H1 (cell line): Measurements from ENCODE around the gene NR2F2. TPM values are rescaled to one million over a fixed set of nuclear protein-coding genes. Genes with fewer than 3 reads are reported as not detected.

Experiments used
- polyA plus RNA-seq, 7 experiments: library from polyadenylated mRNA; depleted of rRNA in 3 of 7; stranded (reverse) in 5 of 7; unstranded in 2 of 7; fragments of >200 nt in 5 of 7; fragments of 200-250 nt in 2 of 7; gene quantifications; 1 replicate in 5 of 7; 2 replicates in 1 of 7; 4 replicates in 1 of 7; pipeline versions ENCODE4 v1.2.1 to v1.2.3, GENCODE V29; 2011 to 2013; ENCODE audit warnings: missing spikeins in 2 of 7, mixed read lengths in 2 of 7
- total RNA-seq: library from RNA; stranded (reverse); fragmentation: NEBNext Ultra II Directional; extraction: Animal tissue kit (Norgen Biotek cat#: 25700); gene quantifications from 2 replicates; pipeline ENCODE4 v1.2.1, GENCODE V29; 2021
- TF ChIP-seq, protein P1 (sequence below): fragments of 300-600 bp; sonication (generic); IDR thresholded peaks from 2 replicates; pipeline ENCODE4 v1.7.1; 2012; ENCODE audit warnings: low read length, moderate library complexity, mild to moderate bottlenecking, inconsistent platforms; ENCODE audit not compliant: insufficient replicate concordance

NR2F2 gene
- total and polyA plus RNA-seq, 2 of the 8 experiments (the other 6 are each of a cell fraction or from before 2014, with no cell fraction given), result 0.03 TPM; not detected in 1

DNA sequence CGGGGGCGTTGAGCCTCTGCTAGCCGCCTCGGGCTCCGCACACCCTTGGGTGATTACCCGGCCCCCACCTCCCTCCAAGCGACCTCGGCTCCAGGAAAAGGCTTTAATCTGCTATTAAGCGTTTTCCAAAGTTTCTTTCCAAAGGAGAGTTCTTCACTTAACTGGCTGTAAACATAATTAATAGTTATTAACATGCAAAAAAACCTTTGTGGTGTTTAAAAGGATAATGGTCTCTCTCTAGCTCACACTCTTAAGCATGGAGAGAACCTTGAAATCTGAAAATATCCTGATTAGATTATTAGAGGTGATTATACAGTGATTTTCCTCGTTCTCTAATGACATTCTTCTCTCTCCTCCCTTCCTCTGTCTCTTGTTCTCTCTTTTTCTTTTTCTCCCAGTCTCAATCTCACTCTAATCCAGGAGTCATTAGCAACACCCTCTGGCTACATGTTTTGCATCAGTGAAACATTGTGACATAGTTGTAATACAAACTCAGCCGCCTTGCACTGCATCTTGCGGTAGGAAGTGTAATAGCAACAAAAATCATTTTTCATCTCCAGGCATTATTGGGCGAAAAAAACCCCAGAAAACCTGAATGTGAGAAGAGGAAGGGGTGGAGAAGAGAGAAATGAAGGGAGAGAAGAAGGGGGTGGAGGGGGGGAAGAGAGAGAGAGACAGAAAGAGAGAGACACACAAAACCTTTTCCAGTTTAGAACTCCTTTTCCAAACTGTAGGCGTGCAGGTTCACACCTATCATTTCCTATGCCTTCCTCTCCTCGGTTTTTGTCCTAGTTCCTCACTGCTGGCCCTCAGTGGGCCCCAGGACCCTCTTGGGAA lies 24.4 kb downstream of the NR2F2 start (continued):
- TF ChIP-seq, protein P1, sequence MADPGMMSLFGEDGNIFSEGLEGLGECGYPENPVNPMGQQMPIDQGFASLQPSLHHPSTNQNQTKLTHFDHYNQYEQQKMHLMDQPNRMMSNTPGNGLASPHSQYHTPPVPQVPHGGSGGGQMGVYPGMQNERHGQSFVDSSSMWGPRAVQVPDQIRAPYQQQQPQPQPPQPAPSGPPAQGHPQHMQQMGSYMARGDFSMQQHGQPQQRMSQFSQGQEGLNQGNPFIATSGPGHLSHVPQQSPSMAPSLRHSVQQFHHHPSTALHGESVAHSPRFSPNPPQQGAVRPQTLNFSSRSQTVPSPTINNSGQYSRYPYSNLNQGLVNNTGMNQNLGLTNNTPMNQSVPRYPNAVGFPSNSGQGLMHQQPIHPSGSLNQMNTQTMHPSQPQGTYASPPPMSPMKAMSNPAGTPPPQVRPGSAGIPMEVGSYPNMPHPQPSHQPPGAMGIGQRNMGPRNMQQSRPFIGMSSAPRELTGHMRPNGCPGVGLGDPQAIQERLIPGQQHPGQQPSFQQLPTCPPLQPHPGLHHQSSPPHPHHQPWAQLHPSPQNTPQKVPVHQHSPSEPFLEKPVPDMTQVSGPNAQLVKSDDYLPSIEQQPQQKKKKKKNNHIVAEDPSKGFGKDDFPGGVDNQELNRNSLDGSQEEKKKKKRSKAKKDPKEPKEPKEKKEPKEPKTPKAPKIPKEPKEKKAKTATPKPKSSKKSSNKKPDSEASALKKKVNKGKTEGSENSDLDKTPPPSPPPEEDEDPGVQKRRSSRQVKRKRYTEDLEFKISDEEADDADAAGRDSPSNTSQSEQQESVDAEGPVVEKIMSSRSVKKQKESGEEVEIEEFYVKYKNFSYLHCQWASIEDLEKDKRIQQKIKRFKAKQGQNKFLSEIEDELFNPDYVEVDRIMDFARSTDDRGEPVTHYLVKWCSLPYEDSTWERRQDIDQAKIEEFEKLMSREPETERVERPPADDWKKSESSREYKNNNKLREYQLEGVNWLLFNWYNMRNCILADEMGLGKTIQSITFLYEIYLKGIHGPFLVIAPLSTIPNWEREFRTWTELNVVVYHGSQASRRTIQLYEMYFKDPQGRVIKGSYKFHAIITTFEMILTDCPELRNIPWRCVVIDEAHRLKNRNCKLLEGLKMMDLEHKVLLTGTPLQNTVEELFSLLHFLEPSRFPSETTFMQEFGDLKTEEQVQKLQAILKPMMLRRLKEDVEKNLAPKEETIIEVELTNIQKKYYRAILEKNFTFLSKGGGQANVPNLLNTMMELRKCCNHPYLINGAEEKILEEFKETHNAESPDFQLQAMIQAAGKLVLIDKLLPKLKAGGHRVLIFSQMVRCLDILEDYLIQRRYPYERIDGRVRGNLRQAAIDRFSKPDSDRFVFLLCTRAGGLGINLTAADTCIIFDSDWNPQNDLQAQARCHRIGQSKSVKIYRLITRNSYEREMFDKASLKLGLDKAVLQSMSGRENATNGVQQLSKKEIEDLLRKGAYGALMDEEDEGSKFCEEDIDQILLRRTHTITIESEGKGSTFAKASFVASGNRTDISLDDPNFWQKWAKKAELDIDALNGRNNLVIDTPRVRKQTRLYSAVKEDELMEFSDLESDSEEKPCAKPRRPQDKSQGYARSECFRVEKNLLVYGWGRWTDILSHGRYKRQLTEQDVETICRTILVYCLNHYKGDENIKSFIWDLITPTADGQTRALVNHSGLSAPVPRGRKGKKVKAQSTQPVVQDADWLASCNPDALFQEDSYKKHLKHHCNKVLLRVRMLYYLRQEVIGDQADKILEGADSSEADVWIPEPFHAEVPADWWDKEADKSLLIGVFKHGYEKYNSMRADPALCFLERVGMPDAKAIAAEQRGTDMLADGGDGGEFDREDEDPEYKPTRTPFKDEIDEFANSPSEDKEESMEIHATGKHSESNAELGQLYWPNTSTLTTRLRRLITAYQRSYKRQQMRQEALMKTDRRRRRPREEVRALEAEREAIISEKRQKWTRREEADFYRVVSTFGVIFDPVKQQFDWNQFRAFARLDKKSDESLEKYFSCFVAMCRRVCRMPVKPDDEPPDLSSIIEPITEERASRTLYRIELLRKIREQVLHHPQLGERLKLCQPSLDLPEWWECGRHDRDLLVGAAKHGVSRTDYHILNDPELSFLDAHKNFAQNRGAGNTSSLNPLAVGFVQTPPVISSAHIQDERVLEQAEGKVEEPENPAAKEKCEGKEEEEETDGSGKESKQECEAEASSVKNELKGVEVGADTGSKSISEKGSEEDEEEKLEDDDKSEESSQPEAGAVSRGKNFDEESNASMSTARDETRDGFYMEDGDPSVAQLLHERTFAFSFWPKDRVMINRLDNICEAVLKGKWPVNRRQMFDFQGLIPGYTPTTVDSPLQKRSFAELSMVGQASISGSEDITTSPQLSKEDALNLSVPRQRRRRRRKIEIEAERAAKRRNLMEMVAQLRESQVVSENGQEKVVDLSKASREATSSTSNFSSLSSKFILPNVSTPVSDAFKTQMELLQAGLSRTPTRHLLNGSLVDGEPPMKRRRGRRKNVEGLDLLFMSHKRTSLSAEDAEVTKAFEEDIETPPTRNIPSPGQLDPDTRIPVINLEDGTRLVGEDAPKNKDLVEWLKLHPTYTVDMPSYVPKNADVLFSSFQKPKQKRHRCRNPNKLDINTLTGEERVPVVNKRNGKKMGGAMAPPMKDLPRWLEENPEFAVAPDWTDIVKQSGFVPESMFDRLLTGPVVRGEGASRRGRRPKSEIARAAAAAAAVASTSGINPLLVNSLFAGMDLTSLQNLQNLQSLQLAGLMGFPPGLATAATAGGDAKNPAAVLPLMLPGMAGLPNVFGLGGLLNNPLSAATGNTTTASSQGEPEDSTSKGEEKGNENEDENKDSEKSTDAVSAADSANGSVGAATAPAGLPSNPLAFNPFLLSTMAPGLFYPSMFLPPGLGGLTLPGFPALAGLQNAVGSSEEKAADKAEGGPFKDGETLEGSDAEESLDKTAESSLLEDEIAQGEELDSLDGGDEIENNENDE, result no peak
